ENCODE results near the gene FYCO1.
"Not testable (repeated sequence)": the region's sequence is repeated elsewhere in the genome, so short reads cannot be mapped to it uniquely, and the experiment has no call there.

DNA sequence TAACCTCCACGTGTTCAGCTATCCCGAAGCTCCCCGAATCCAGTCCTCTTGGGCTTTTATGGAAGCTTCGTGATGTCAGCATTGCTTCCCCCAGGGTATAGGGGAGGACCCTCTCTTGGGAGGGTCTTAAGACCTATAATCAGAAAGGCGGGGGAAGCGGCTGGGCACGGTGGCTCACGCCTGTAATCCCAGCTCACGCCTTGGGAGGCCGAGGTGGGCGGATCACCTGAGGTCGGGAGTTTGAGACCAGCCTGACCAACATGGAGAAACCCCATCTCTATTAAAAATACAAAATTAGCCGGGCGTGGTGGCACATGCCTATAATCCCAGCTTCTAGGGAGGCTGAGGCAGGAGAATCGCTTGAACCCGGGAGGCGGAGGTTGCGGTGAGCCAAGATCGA lies 1.9 kb upstream of the FYCO1 start:
- TF ChIP-seq, protein P1, sequence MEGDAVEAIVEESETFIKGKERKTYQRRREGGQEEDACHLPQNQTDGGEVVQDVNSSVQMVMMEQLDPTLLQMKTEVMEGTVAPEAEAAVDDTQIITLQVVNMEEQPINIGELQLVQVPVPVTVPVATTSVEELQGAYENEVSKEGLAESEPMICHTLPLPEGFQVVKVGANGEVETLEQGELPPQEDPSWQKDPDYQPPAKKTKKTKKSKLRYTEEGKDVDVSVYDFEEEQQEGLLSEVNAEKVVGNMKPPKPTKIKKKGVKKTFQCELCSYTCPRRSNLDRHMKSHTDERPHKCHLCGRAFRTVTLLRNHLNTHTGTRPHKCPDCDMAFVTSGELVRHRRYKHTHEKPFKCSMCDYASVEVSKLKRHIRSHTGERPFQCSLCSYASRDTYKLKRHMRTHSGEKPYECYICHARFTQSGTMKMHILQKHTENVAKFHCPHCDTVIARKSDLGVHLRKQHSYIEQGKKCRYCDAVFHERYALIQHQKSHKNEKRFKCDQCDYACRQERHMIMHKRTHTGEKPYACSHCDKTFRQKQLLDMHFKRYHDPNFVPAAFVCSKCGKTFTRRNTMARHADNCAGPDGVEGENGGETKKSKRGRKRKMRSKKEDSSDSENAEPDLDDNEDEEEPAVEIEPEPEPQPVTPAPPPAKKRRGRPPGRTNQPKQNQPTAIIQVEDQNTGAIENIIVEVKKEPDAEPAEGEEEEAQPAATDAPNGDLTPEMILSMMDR (optimal IDR thresholded peaks at IDR 0.05 in 1 of 3, IDR thresholded peaks at IDR 0.05 in 1 of 3, conservative IDR thresholded peaks at IDR 0.05 in 1 of 3; ENCODE audit: extremely low read depth in 1 of 3, insufficient read depth in 2 of 3, low read length in 3 of 3), result not testable (repeated sequence)
- TF ChIP-seq EZH2 (IDR thresholded peaks at IDR 0.05; ENCODE audit: low read length), result not testable (repeated sequence)
